T-helper 1 cell treated with Interleukin-12 subunit alpha and Interleukin-12 subunit beta and Interleukin-4 antibody, amounts not matched to agents 30 ng/mL and 1 ng/mL, for 36 hours (primary cell): ENCODE results near the gene ARRDC4. TPM values are rescaled to one million over a fixed set of nuclear protein-coding genes. Genes with fewer than 3 reads are reported as not detected.

Experiments used
- intact Hi-C: fragments of 100-400 bp; cut with micrococcal nuclease; formaldehyde crosslinking; loops from one replicate; pipeline ENCODE4 v1.15.1; 2024
- total RNA-seq: library from RNA; stranded (reverse); gene quantifications from 2 replicates; pipeline ENCODE4 v1.2.3, GENCODE V29; 2022

Gene ARRDC4
- total RNA-seq: 2.0 and 2.2 TPM in 2 replicates

GRCh38 chr15:97960364-97961066 lies at the start of gene ARRDC4:
Gene ARRDC4 (plus strand): TSS chr15:97960703. CDS start chr15:97960862, 159 bp downstream.
- intact Hi-C loops: loop anchor here (1.0 to 5.0 kb wide), 5 partner anchors 51 to 1967 kb away; partner anchors contain the start of gene MEF2A

GRCh38 chr15:97914711-97915110 lies 45.8 kb upstream of the ARRDC4 start:
- intact Hi-C loops: no loop called here

GRCh38 chr15:97915261-97915660 lies 45.2 kb upstream of the ARRDC4 start:
- intact Hi-C loops: no loop called here

- intact Hi-C loops: no loop called here
Measured at GRCh38 chr15:97921296-97921865, 39.1 kb upstream of the ARRDC4 start.

- intact Hi-C loops: no loop called here
Measured at GRCh38 chr15:97929456-97930229, 30.9 kb upstream of the ARRDC4 start.

- intact Hi-C loops: no loop called here
Measured at GRCh38 chr15:97930230-97930629, 30.3 kb upstream of the ARRDC4 start.

GRCh38 chr15:97931314-97931713 lies 29.2 kb upstream of the ARRDC4 start:
- intact Hi-C loops: no loop called here

- intact Hi-C loops: no loop called here
Measured at GRCh38 chr15:97933589-97933988, 26.9 kb upstream of the ARRDC4 start.

- intact Hi-C loops: no loop called here
Measured at GRCh38 chr15:97940993-97941392, 19.5 kb upstream of the ARRDC4 start.

GRCh38 chr15:97941572-97941971 lies 18.9 kb upstream of the ARRDC4 start:
- intact Hi-C loops: no loop called here

- intact Hi-C loops: no loop called here
Measured at GRCh38 chr15:97944724-97945123, 15.8 kb upstream of the ARRDC4 start.

GRCh38 chr15:97947465-97948260 lies 12.8 kb upstream of the ARRDC4 start:
- intact Hi-C loops: no loop called here

- intact Hi-C loops: no loop called here
Measured at GRCh38 chr15:97953254-97953653, 7.2 kb upstream of the ARRDC4 start.

GRCh38 chr15:97953748-97954147 lies 6.8 kb upstream of the ARRDC4 start:
- intact Hi-C loops: no loop called here

- intact Hi-C loops: no loop called here
Measured at GRCh38 chr15:97955035-97955434, 5.5 kb upstream of the ARRDC4 start.

- intact Hi-C loops: no loop called here
Measured at GRCh38 chr15:97955529-97955928, 5.0 kb upstream of the ARRDC4 start.

GRCh38 chr15:97959724-97960363 lies 659 bp upstream of the ARRDC4 start:
- intact Hi-C loops: loop anchor here (1.0 to 5.0 kb wide), 5 partner anchors 51 to 1967 kb away; partner anchors contain the start of gene MEF2A

- intact Hi-C loops: loop anchor here (2.0 to 5.0 kb wide), 3 partner anchors 906 to 1966 kb away; partner anchors contain the start of gene MEF2A
Measured at GRCh38 chr15:97961067-97961954, 808 bp downstream of the ARRDC4 start.

GRCh38 chr15:97962263-97962662 lies 1.8 kb downstream of the ARRDC4 start:
- intact Hi-C loops: loop anchor here (5.0 kb wide), 2 partner anchors 905 to 1965 kb away; no protein-coding TSS in a partner anchor

- intact Hi-C loops: loop anchor here (5.0 kb wide), 2 partner anchors 904 to 1964 kb away; no protein-coding TSS in a partner anchor
Measured at GRCh38 chr15:97963779-97964178, 3.3 kb downstream of the ARRDC4 start.
